Esophagus mucosa (tissue), 1 donor: ENCODE results near the gene FAM83F. TPM values are rescaled to one million over a fixed set of nuclear protein-coding genes. Genes with fewer than 3 reads are reported as not detected.
"Not testable (repeated sequence)": the region's sequence is repeated elsewhere in the genome, so short reads cannot be mapped to it uniquely, and the experiment has no call there.

Source experiments
- ATAC-seq: fragments of 200-7000 bp; cut with Tn5 transposase; one replicate; pipeline ENCODE4 v1.9.1; 2020
- total RNA-seq: library from RNA; stranded (reverse); gene quantifications from one replicate; pipeline ENCODE4 v1.2.4, GENCODE V29; 2023
- donor health status: DM: yes; HTN: yes; CAD: no.

The FAM83F gene
- total RNA-seq, 1 donor from 2014 or later: 50.7 TPM

- peak; percentile 52 for ATAC-seq
Measured at GRCh38 chr22:40019100-40019499, 24.3 kb downstream of the FAM83F start.

GRCh38 chr22:40020956-40021355 is 26.2 kb downstream of the FAM83F start:
- ATAC-seq: no peak

GRCh38 chr22:40021401-40022000 is 26.7 kb downstream of the FAM83F start:
- no peak for ATAC-seq

GRCh38 chr22:40022536-40023240 is 27.9 kb downstream of the FAM83F start:
- peak; percentile 84 for ATAC-seq

GRCh38 chr22:40023341-40023841 is 28.6 kb downstream of the FAM83F start:
- no peak for ATAC-seq

- peak; percentile 37 for ATAC-seq
Measured at GRCh38 chr22:40024201-40025061, 29.7 kb downstream of the FAM83F start.

GRCh38 chr22:40025062-40025379 is 30.3 kb downstream of the FAM83F start:
- not testable (repeated sequence) for ATAC-seq

- no peak for ATAC-seq
Measured at GRCh38 chr22:40025856-40026255, 31.1 kb downstream of the FAM83F start.

- no peak for ATAC-seq
Measured at GRCh38 chr22:40026641-40027040, 31.9 kb downstream of the FAM83F start.

- ATAC-seq: no peak
Measured at GRCh38 chr22:40027191-40028097, 32.7 kb downstream of the FAM83F start.

- no peak for ATAC-seq
Measured at GRCh38 chr22:40028098-40028425, 33.3 kb downstream of the FAM83F start.

GRCh38 chr22:40029189-40029890 is 34.6 kb downstream of the FAM83F start:
- peak; percentile 41 for ATAC-seq

- ATAC-seq: no peak
Measured at GRCh38 chr22:40030026-40030757, 35.4 kb downstream of the FAM83F start.

GRCh38 chr22:40030758-40031095 is 36.0 kb downstream of the FAM83F start:
- no peak for ATAC-seq

- ATAC-seq: no peak
Measured at GRCh38 chr22:40031766-40032470, 37.2 kb downstream of the FAM83F start.

GRCh38 chr22:40033586-40034380 is 39.0 kb downstream of the FAM83F start:
- ATAC-seq: no peak

- no peak for ATAC-seq
Measured at GRCh38 chr22:40035351-40035750, 40.6 kb downstream of the FAM83F start.

- no peak for ATAC-seq
Measured at GRCh38 chr22:40036126-40036525, 41.4 kb downstream of the FAM83F start.

GRCh38 chr22:40036591-40037225 is 42.0 kb downstream of the FAM83F start:
- peak; percentile 37 for ATAC-seq
